GM12878 (cell line): ENCODE measurements around the gene SEPSECS.

Experiments
- ZZZ3 ChIP-seq: IDR thresholded peaks from 2 replicates; pipeline ENCODE4 v1.6.1; 2011; ENCODE audit warnings: low read depth; ENCODE audit not compliant: control insufficient read depth, insufficient read length
- TF ChIP-seq, protein P1 (sequence below), 3 experiments: IDR thresholded peaks in 2 of 3; conservative IDR thresholded peaks in 1 of 3; 2 replicates each; pipeline ENCODE4 v1.5.1; 2011; ENCODE audit warnings: low read depth in 3 of 3, low read length in 3 of 3, mild to moderate bottlenecking in 3 of 3, control low read depth in 2 of 3, moderate library complexity in 2 of 3, inconsistent platforms in 1 of 3, mixed read lengths in 1 of 3; ENCODE audit not compliant: control insufficient read depth in 2 of 3, insufficient read depth in 1 of 3; ENCODE audit errors: extremely low read depth in 1 of 3
- TF ChIP-seq, protein P2 (sequence below): IDR thresholded peaks from 2 replicates; pipeline ENCODE4 v1.6.1; 2012; ENCODE audit warnings: mild to moderate bottlenecking, low read depth, low read length

GRCh38 chr4:25141592-25141991 is 18.7 kb downstream of the SEPSECS start:
- TF ChIP-seq, protein P1, sequence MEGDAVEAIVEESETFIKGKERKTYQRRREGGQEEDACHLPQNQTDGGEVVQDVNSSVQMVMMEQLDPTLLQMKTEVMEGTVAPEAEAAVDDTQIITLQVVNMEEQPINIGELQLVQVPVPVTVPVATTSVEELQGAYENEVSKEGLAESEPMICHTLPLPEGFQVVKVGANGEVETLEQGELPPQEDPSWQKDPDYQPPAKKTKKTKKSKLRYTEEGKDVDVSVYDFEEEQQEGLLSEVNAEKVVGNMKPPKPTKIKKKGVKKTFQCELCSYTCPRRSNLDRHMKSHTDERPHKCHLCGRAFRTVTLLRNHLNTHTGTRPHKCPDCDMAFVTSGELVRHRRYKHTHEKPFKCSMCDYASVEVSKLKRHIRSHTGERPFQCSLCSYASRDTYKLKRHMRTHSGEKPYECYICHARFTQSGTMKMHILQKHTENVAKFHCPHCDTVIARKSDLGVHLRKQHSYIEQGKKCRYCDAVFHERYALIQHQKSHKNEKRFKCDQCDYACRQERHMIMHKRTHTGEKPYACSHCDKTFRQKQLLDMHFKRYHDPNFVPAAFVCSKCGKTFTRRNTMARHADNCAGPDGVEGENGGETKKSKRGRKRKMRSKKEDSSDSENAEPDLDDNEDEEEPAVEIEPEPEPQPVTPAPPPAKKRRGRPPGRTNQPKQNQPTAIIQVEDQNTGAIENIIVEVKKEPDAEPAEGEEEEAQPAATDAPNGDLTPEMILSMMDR (IDR thresholded peaks at IDR 0.05 in 2 of 3, conservative IDR thresholded peaks at IDR 0.05 in 1 of 3; ENCODE audit: control insufficient read depth in 2 of 3, extremely low read depth in 1 of 3, insufficient read depth in 1 of 3, low read depth in 3 of 3, low read length in 3 of 3) = no peak
- TF ChIP-seq, protein P2, sequence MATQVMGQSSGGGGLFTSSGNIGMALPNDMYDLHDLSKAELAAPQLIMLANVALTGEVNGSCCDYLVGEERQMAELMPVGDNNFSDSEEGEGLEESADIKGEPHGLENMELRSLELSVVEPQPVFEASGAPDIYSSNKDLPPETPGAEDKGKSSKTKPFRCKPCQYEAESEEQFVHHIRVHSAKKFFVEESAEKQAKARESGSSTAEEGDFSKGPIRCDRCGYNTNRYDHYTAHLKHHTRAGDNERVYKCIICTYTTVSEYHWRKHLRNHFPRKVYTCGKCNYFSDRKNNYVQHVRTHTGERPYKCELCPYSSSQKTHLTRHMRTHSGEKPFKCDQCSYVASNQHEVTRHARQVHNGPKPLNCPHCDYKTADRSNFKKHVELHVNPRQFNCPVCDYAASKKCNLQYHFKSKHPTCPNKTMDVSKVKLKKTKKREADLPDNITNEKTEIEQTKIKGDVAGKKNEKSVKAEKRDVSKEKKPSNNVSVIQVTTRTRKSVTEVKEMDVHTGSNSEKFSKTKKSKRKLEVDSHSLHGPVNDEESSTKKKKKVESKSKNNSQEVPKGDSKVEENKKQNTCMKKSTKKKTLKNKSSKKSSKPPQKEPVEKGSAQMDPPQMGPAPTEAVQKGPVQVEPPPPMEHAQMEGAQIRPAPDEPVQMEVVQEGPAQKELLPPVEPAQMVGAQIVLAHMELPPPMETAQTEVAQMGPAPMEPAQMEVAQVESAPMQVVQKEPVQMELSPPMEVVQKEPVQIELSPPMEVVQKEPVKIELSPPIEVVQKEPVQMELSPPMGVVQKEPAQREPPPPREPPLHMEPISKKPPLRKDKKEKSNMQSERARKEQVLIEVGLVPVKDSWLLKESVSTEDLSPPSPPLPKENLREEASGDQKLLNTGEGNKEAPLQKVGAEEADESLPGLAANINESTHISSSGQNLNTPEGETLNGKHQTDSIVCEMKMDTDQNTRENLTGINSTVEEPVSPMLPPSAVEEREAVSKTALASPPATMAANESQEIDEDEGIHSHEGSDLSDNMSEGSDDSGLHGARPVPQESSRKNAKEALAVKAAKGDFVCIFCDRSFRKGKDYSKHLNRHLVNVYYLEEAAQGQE = no peak
- TF ChIP-seq ZZZ3 = no peak
